HepG2 (cell line): ENCODE measurements around the gene SH2D3C. TPM values are rescaled to one million over a fixed set of nuclear protein-coding genes. Genes with fewer than 3 reads are reported as not detected.

Experiments
- ATAC-seq: fragments of 200-7000 bp; cut with Tn5 transposase; 3 replicates; pipeline ENCODE4 v1.9.1; 2020; ENCODE audit warnings: mild to moderate bottlenecking, moderate library complexity
- BruUV-seq: library from RNA; stranded (reverse); fragments of 400-500 nt; replicated peaks from 2 replicates; lab custom pipeline; 2021; lab: Mats Ljungman, UMichigan
- CTCF ChIA-PET: fragments of 300-600 bp; formaldehyde crosslinking; extraction: SDS; loops from one replicate; lab custom pipeline; 2021; ENCODE audit warnings: low total read pairs, inconsistent platforms, low intra/inter-chr PET ratio; lab: Yijun Ruan, JAX
- POLR2A ChIA-PET: fragments of 350-600 bp; sonication (Branson Sonifier 250); formaldehyde crosslinking; loops from one replicate; lab custom pipeline; 2020; ENCODE audit warnings: antibody characterized with exemption, inconsistent platforms; lab: Yijun Ruan, JAX
- DNase-seq: peaks from one replicate; pipeline ENCODE4 v3.0.0-alpha.2; 2015; ENCODE audit warnings: low spot score
- FAIRE-seq: peaks from 3 replicates; lab custom pipeline; 2011; peaks lifted over from hg19 to GRCh38; lab: Jason Lieb, UNC
- H2AFZ ChIP-seq: one replicate; pipeline ENCODE4 v1.6.1; 2011; ENCODE audit warnings: low read length, inconsistent platforms
- H3K27ac ChIP-seq: fragments of 300-600 bp; 3 replicates; pipeline ENCODE4 v1.8.0; 2011; ENCODE audit warnings: mixed run types, mild to moderate bottlenecking, mixed read lengths, low read length, inconsistent platforms; ENCODE audit not compliant: insufficient read depth; ENCODE audit errors: extremely low read length
- H3K27me3 ChIP-seq, 2 experiments: fragments of 200-600 bp in 1 of 2; 2 replicates in 1 of 2; 3 replicates in 1 of 2; pipeline versions ENCODE4 v1.6.0 to v1.8.0; 2011; ENCODE audit warnings: low read length in 2 of 2, mild to moderate bottlenecking in 2 of 2, moderate library complexity in 2 of 2, inconsistent platforms in 1 of 2; ENCODE audit not compliant: insufficient read depth in 2 of 2, control insufficient read depth in 1 of 2
- H3K36me3 ChIP-seq, 2 experiments: fragments of 200-600 bp in 1 of 2; replicated peaks in 1 of 2; 2 replicates in 1 of 2; 3 replicates in 1 of 2; pipeline versions ENCODE4 v1.5.1 to v1.8.0; 2011; ENCODE audit warnings: low read length in 2 of 2, inconsistent platforms in 1 of 2; ENCODE audit not compliant: insufficient read depth in 2 of 2, control insufficient read depth in 1 of 2
- H3K4me1 ChIP-seq: 2 replicates; pipeline ENCODE4 v1.5.1; 2012; ENCODE audit warnings: low read length, inconsistent platforms; ENCODE audit not compliant: insufficient read depth
- H3K4me2 ChIP-seq: 2 replicates; pipeline ENCODE4 v1.6.0; 2011; ENCODE audit warnings: low read depth, low read length, inconsistent platforms
- H3K4me3 ChIP-seq, 3 experiments: fragments of 200-600 bp in 1 of 3; sonication (generic), shearing (Covaris generic) in 1 of 3; replicated peaks in 1 of 3; 2 replicates each; pipeline ENCODE4 v1.5.1; 2011 to 2016; ENCODE audit warnings: low read length in 3 of 3, inconsistent platforms in 2 of 3, low read depth in 2 of 3, mild to moderate bottlenecking in 2 of 3, control low read depth in 1 of 3, mixed read lengths in 1 of 3; ENCODE audit not compliant: insufficient read depth in 1 of 3
- H3K79me2 ChIP-seq: one replicate; pipeline ENCODE4 v1.6.1; 2011; ENCODE audit warnings: low read length, inconsistent platforms; ENCODE audit not compliant: insufficient read depth
- H3K9ac ChIP-seq: 2 replicates; pipeline ENCODE4 v1.6.0; 2011; ENCODE audit warnings: mild to moderate bottlenecking, low read depth, low read length, inconsistent platforms; ENCODE audit not compliant: insufficient read depth
- H3K9me3 ChIP-seq: 2 replicates; pipeline ENCODE4 v1.5.1; 2012; ENCODE audit warnings: mild to moderate bottlenecking, low read length
- H4K20me1 ChIP-seq: 2 replicates; pipeline ENCODE4 v1.6.0; 2011; ENCODE audit warnings: inconsistent platforms, mild to moderate bottlenecking, low read length, moderate library complexity; ENCODE audit not compliant: insufficient read depth
- ARID2 ChIP-seq: sonication (generic); formaldehyde crosslinking; IDR thresholded peaks from 2 replicates; pipeline ENCODE4 v1.8.1; 2022; ENCODE audit warnings: mild to moderate bottlenecking, missing genetic modification reagents, borderline replicate concordance
- ATAD3A ChIP-seq: sonication (generic); formaldehyde crosslinking; IDR thresholded peaks from 2 replicates; pipeline ENCODE4 v1.4.0; 2020; ENCODE audit warnings: missing genetic modification reagents
- FOXO4 ChIP-seq: sonication (generic); formaldehyde crosslinking; conservative IDR thresholded peaks from 2 replicates; pipeline ENCODE4 v1.8.1; 2023; ENCODE audit warnings: missing genetic modification reagents
- HMGXB3 ChIP-seq: sonication (generic); formaldehyde crosslinking; IDR thresholded peaks from 2 replicates; pipeline ENCODE4 v1.4.0; 2020; ENCODE audit warnings: missing genetic modification reagents, borderline replicate concordance
- SMARCC2 ChIP-seq: fragments of 450-650 bp; IDR thresholded peaks from 2 replicates; pipeline ENCODE4 v1.6.1; 2017; ENCODE audit warnings: antibody characterized with exemption, mild to moderate bottlenecking
- SRSF4 ChIP-seq: fragments of 200-400 bp; formaldehyde crosslinking; IDR thresholded peaks from one replicate; pipeline ENCODE4 v1.6.1; 2018; ENCODE audit warnings: mild to moderate bottlenecking, low read depth, low read length, moderate library complexity; ENCODE audit not compliant: poor library complexity, severe bottlenecking
- THYN1 ChIP-seq: sonication (generic); formaldehyde crosslinking; IDR thresholded peaks from 2 replicates; pipeline ENCODE4 v1.8.1; 2023; ENCODE audit warnings: low read depth, mild to moderate bottlenecking, moderate library complexity, missing genetic modification reagents, borderline replicate concordance
- TRAFD1 ChIP-seq: sonication (generic); formaldehyde crosslinking; IDR thresholded peaks from 2 replicates; pipeline ENCODE4 v1.5.1; 2020; ENCODE audit warnings: missing genetic modification reagents, mild to moderate bottlenecking, borderline replicate concordance
- USF2 ChIP-seq, 2 experiments: sonication (generic) in 1 of 2; formaldehyde crosslinking in 1 of 2; IDR thresholded peaks; 2 replicates each; pipeline versions ENCODE4 v1.5.1 to v1.6.1; 2011 to 2020; ENCODE audit warnings: borderline replicate concordance in 1 of 2, low read depth in 1 of 2, low read length in 1 of 2, mild to moderate bottlenecking in 1 of 2, missing genetic modification reagents in 1 of 2, moderate library complexity in 1 of 2
- XBP1 ChIP-seq: sonication (generic); formaldehyde crosslinking; IDR thresholded peaks from 2 replicates; pipeline ENCODE4 v1.5.0; 2020; ENCODE audit warnings: missing genetic modification reagents
- ZNF101 ChIP-seq: sonication (generic); formaldehyde crosslinking; IDR thresholded peaks from 2 replicates; pipeline ENCODE4 v1.4.0; 2020; ENCODE audit warnings: mild to moderate bottlenecking, low read depth, missing genetic modification reagents, borderline replicate concordance
- ZNF253 ChIP-seq: sonication (generic); formaldehyde crosslinking; IDR thresholded peaks from 2 replicates; pipeline ENCODE4 v1.8.0; 2022; ENCODE audit warnings: mild to moderate bottlenecking, missing genetic modification reagents, borderline replicate concordance
- ZNF264 ChIP-seq: sonication (generic); formaldehyde crosslinking; IDR thresholded peaks from 2 replicates; pipeline ENCODE4 v1.4.0; 2020; ENCODE audit warnings: missing genetic modification reagents
- ZNF790 ChIP-seq: sonication (generic); formaldehyde crosslinking; IDR thresholded peaks from 2 replicates; pipeline ENCODE4 v1.8.0; 2022; ENCODE audit warnings: missing genetic modification reagents, mild to moderate bottlenecking, borderline replicate concordance
- WGBS: methylation state at CpG from one replicate; pipeline ENCODE4 v1.1.6; 2017; ENCODE audit warnings: low lambda C conversion rate; 5-methylcytosine and 5-hydroxymethylcytosine counted together
- in situ Hi-C: cut with HindIII; loops from 2 replicates; pipeline ENCODE4 v1.10.0; 2017; ENCODE audit warnings: low pct_unique_long_range_greater_than_20kb; ENCODE audit not compliant: extremely low pct_ligation_motif_present
- intact Hi-C: fragments of 100-400 bp; cut with micrococcal nuclease; formaldehyde crosslinking; loops from one replicate; pipeline ENCODE4 v1.10.0; 2022; ENCODE audit not compliant: unreplicated experiment
- polyA plus RNA-seq, 8 experiments: library from polyadenylated mRNA; depleted of rRNA in 3 of 8; stranded (reverse) in 7 of 8; unstranded in 1 of 8; fragments of >200 nt; fragmentation: Illumina TruSeq in 4 of 8; extraction: Trizol in 4 of 8; gene quantifications; 2 replicates each; pipeline versions ENCODE4 v1.2.1 to v1.2.3, GENCODE V29; 2011 to 2016; ENCODE audit warnings: low read depth in 4 of 8, missing spikeins in 1 of 8, mixed read lengths in 1 of 8; ENCODE audit not compliant: insufficient read depth in 1 of 8
- total RNA-seq, 5 experiments: library from RNA; depleted of rRNA; stranded (reverse); fragments of >200 nt; fragmentation: Illumina TruSeq; extraction: Trizol; gene quantifications; 2 replicates each; pipeline ENCODE4 v1.2.3, GENCODE V29; 2016; ENCODE audit warnings: low read depth in 1 of 5

The SH2D3C gene
- total and polyA plus RNA-seq, 2 of the 13 experiments (the other 11 are each of a cell fraction or from before 2014, with no cell fraction given) = not detected

DNA sequence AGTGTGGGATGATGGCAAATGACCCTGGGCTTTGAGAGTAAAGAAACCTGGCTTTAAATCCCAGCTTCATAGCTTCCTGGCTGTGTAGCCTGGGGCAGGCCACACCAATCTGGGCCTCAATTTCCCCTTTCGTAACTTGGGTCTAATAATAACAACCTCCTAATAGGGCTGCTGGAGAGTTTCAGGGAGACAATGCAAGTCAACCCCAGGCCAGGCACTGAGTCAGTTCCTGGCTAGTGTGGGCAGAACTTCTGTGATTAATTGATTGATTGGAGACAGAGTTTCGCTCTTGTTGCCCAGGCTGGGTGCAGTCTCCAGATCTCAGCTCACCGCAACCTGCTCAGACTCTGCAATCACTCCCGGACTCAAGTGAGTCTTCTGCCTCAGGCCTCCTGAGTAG lies 3.3 kb upstream of the SH2D3C start:
- no TSS peak for BruUV-seq
- intact Hi-C loops = no loop called here
- ATAC-seq (no peak), DNase-seq (no peak), FAIRE-seq (no peak)
- Histone ChIP-seq H4K20me1 (peaks cover 8% of the 10 kb centered on the region; the same call in 1 of the 2 replicates), H3K79me2 (peaks cover 7% of the 10 kb centered on the region), H3K9ac (no peak overlapping the region), H3K36me3 (no peaks in the 10 kb centered on the region), H3K4me2 (no peak overlapping the region), H3K4me1 (peaks cover 32% of the 10 kb centered on the region), H2AFZ (no peak overlapping the region), H3K9me3 (no peaks in the 10 kb centered on the region), H3K27ac (no peak overlapping the region), H3K27me3 (peaks cover 1 to 32% of the 10 kb centered on the region in 2 experiments; a peak in 2 of 5 replicates), H3K4me3 (no peak overlapping the region)
- in situ Hi-C loops = loop anchor here (5.0 kb wide), 1 partner anchor 45 kb away; the partner anchor contains the start of gene TOR2A
- CTCF ChIA-PET = no interaction called here
- POLR2A ChIA-PET = no interaction called here
- 63% methylated on average over 3 of the region's 4 CpGs for WGBS
- TF ChIP-seq HMGXB3 (CRISPR knock-in tag) (no peak), USF2 (IDR thresholded peaks at IDR 0.05; ENCODE audit: low read depth, low read length) (no peak), USF2 (CRISPR knock-in tag; IDR thresholded peaks at IDR 0.05; ENCODE audit: borderline replicate concordance) (no peak), ZNF790 (CRISPR knock-in tag) (no peak), ZNF253 (no peak), TRAFD1 (no peak), ZNF264 (CRISPR knock-in tag) (no peak), XBP1 (CRISPR knock-in tag) (no peak), ARID2 (CRISPR knock-in tag) (no peak), THYN1 (CRISPR knock-in tag) (no peak), ZNF101 (CRISPR knock-in tag) (no peak), FOXO4 (CRISPR knock-in tag) (no peak), ATAD3A (CRISPR knock-in tag) (no peak), SRSF4 (no peak), SMARCC2 (no peak)
